ENCODE results near the gene CELF2. TPM values are rescaled to one million over a fixed set of nuclear protein-coding genes. Genes with fewer than 3 reads are reported as not detected.

Gene CELF2
- total RNA-seq, 4 donors from 2014 or later, result 120 to 185 (median 154) TPM

GRCh38 chr10:11145495-11145855, 127.8 kb downstream of the CELF2 start:
- no peak for TF ChIP-seq CTCF (IDR thresholded peaks at IDR 0.05; ENCODE audit: low read depth)

- no peak for TF ChIP-seq CTCF (IDR thresholded peaks at IDR 0.05; ENCODE audit: low read depth)
Observed at GRCh38 chr10:11146402-11147171, 128.9 kb downstream of the CELF2 start.

GRCh38 chr10:11147722-11148121, 130.1 kb downstream of the CELF2 start:
- no peak for TF ChIP-seq CTCF (IDR thresholded peaks at IDR 0.05; ENCODE audit: low read depth)

- no peak for TF ChIP-seq CTCF (IDR thresholded peaks at IDR 0.05; ENCODE audit: low read depth)
Observed at GRCh38 chr10:11148142-11149028, 130.7 kb downstream of the CELF2 start.

GRCh38 chr10:11149807-11150141, 132.1 kb downstream of the CELF2 start:
- TF ChIP-seq CTCF (IDR thresholded peaks at IDR 0.05; ENCODE audit: low read depth), result no peak

GRCh38 chr10:11150231-11150731, 132.6 kb downstream of the CELF2 start:
- no peak for TF ChIP-seq CTCF (IDR thresholded peaks at IDR 0.05; ENCODE audit: low read depth)

- TF ChIP-seq CTCF (IDR thresholded peaks at IDR 0.05; ENCODE audit: low read depth), result no peak
Observed at GRCh38 chr10:11150879-11151415, 133.3 kb downstream of the CELF2 start.

Measured in subcutaneous adipose tissue (tissue), 4 donors.